Effector CD4-positive, alpha-beta T cell (primary cell): ENCODE measurements around the gene R3HDML.
"Not testable (repeated sequence)": the region's sequence is repeated elsewhere in the genome, so short reads cannot be mapped to it uniquely, and the experiment has no call there.

Experiments
- DNase-seq: peaks from one replicate; pipeline ENCODE4 v3.0.0-alpha.2; 2020

The R3HDML gene

GRCh38 chr20:44328428-44328827, 8.4 kb upstream of the R3HDML start:
- no peak for DNase-seq

DNA sequence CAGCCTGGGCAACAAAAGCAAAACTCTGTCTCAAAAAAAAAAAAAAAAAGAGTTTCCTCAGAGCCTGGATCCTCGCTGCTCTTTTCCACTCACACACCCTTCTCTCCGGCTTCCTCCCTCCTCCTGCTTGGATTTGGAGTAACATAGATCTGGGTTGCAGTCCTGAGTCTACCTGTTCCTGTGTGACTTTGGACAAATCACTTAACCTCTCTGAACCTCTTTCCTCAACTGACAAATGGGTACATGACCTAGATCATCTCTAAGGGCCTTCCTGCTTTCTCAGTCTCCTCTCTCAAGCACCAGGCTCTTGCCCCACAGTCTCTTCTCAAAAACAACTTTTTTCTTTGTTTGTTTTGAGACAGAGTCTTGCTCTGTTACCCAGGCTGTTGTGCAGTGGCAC, 5.6 kb upstream of the R3HDML start:
- DNase-seq: no peak

DNA sequence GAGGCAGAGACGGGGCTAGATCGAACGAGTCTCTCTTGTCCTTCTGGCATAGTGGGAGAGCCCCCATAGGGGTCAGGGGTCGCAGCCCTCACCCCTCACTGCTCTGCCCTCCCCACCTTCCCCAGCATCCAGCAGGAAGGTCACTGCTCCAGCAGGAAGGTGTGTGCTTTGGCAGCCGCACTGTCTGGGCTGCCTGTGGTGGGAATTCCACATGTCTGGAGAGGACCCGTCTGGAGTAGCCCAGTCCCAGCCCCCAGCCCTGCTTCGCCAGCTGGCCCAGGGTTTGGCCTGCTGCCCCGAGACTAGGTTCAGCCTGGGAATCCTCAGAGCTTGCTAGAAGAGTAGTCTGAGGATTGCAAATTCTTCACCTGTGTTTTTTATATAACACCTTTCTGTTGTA, 2.5 kb upstream of the R3HDML start:
- no peak for DNase-seq

DNA sequence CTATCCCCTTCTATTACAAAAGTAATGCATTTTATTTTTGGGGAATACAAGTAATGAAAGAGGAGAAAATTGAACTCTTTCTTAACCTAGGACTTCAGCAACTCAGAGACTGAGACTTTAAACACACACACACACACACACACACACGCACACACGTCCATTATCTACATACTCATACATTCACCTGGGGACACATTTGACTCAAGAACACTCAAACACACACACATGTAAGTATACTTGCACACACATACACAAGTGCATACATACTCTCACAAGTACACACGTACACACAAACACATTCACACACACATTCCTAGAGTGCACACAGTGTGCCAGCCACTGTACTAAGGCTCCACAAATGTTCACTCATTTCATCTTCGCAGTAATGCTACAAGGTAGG, 2.1 kb upstream of the R3HDML start:
- DNase-seq: no peak

GRCh38 chr20:44335675-44336074, 1.2 kb upstream of the R3HDML start:
- no peak for DNase-seq

DNA sequence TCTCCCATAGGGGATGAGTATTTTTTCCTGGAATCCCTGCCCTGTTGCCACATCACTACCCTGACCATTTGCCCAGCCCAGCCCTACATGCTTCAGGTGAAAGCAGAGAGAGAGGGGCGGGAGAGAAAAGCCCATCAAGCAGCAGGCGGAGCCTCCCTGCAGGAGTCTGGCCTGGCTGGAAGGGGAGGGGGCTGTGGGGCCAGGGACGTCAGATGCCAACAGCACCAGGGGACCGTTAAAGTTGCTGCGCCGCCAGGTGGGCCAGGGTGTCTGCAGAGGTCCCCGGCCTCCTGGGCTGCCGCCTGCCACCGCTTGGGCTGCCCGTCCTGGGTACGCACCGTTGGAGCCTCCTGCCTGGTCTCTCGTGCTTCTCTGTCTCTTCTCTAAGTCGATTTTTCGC, 757 bp upstream of the R3HDML start:
- DNase-seq: no peak

- no peak for DNase-seq
These were observed 5.4 kb downstream of the R3HDML start for GRCh38 chr20:44342248-44342647.

DNA sequence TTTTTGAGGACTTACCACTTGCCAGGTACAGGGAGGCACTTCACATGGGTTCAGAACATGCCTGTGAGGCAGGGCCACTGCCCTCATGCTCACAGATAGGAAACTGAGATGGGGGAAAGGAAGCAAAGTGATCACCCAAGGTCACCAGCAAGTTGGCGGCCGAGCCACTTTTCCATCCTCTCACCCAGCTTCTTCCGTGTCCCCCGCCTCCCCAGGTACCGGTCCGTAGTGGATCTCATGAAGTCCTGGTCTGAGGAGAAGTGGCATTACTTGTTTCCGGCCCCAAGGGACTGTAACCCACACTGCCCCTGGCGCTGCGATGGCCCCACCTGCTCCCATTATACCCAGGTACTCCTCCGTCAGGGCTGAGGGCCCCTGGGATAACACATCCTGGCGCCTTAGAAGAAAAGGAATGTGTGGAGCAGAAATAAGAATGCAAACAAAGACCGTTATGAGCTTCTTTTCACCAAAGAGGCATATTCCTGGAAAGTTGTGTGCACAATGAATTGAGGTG, 6.4 kb downstream of the R3HDML start:
- no peak for DNase-seq

DNA sequence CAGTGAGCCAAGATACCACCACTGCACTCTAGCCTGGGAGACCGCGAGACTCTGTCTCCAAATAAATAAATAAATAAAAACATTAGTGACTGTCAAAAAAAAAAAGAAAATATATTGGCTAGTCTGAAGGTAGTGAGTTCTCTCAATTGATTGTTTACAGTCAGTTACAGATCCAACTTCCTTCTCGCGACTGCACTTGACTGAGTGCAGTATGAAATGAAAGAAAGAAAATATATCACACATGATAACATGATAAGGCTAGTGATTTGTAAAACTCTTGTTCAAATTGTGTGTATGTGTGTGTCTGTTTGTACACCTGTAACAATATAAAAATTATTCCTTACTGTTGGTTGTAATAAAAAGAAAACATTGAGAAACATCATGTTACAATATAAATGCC, 7.9 kb downstream of the R3HDML start:
- no peak for DNase-seq

DNA sequence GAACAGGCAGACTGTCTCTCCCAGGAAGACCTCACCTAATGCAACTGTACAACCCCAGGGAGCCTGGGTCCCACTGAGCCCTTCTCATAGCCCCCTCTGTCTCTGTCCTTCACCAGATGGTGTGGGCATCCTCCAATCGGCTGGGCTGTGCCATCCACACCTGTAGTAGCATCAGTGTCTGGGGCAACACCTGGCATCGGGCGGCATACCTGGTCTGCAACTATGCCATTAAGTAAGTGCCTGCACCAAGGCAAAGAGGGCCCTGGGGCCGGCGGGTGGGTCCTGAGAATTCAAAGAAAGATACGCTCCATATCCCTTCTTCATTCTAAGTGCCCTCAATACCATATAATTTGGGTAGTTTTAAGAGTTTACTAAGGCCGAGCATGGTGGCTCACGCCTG, 8.3 kb downstream of the R3HDML start:
- DNase-seq: no peak

GRCh38 chr20:44345941-44346340, 9.1 kb downstream of the R3HDML start:
- DNase-seq: not testable (repeated sequence)

DNA sequence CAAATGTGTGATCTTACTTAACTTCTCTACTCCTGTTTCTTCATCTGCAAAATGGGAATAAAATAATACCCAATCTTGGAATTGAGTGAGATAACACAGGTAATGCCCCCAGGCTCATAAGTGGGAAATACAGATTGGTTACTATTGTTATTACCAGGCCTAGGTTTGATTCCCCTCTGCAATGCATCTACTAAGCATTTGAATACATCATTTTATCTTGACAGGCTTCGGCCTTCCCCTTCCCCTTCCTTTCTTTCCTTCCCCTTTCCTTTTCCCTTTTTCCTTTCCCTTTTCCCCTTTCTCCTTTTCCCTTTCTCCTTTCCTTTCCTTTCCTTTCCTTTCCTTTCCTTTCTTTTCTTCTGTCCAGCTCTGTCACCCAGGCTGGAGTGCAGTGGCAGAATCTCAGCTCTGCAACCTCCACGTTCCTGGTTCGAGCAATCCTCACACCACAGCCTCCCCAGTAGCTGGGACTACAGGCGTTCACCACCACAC, 11.4 kb downstream of the R3HDML start:
- no peak for DNase-seq

DNA sequence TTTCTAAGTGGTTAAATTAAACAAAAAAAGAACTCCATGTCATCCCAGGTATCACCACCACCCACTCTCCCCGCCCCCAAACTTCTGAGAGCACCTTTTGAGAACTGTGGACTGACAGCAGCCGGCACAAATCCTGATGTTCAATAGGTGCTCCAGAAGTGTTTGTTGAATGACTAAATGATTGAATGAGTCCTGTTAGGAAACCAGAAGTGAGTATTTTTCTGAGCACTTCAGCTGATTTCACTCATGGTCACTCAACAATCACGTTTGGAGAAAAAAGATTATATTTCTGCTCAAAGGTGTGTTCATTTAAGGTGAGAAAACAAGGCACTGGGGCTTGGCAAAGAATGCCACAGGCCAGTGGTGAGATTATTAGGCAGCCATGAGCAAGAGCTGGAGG, 12.5 kb downstream of the R3HDML start:
- DNase-seq: no peak

DNA sequence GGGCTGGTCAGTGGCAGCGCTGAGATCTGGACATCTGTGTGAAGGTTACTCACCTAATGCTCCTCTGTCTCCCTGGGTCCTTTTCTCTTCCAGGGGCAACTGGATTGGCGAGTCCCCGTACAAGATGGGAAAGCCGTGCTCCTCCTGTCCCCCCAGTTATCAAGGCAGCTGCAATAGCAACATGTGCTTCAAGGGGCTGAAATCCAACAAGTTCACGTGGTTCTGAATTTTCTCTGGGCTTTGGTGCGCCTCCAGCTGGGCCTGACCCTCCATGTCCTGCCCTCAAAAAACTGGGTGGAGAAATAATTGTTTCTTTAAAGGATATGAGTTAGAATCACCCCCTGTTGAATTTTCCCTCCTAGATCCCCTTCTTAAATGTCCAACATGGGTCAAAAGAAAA, 13.7 kb downstream of the R3HDML start:
- no peak for DNase-seq

- DNase-seq: no peak
These were observed 18.2 kb downstream of the R3HDML start for GRCh38 chr20:44354979-44355497.

DNA sequence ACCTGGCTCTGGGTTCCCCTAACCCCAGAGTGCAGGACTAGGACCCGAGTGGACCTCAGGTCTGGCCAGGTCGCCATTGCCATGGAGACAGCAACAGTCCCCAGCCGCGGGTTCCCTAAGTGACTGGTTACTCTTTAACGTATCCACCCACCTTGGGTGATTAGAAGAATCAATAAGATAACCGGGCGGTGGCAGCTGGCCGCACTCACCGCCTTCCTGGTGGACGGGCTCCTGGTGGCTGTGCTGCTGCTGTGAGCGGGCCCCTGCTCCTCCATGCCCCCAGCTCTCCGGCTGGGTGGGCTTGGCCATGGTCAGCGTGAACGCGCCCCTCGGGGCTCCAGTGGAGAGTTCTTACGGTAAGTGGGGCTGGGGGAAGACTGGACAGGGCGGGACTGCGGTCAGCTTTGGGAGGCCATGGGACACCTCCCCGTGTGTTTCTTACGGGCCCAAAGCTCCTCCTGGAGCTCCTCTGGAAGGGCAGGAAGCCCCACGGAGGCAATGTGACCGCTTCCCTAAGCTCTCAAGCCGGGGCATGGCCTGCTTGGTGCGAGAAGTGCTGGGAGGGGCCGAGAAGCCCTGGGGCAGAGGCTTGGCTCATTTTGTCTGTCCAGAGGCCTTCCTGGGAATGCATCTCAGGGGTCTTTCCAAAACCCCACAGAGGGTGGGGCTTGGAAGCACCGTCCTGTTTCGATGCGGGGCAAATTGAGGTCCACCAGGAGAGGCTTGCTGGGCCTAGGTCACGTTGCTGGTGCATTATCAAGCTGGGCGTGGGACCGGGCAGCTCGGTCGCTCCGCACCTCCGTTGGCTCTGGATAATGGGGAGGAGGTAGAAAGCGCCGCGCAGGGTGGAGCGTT, 18.9 kb downstream of the R3HDML start, which contains the start of gene HNF4A:
Gene HNF4A, plus strand, starts transcription at position 202 of the 855 bp plus-strand sequence. Its CDS starts 106 bp downstream, at position 308.
- no peak for DNase-seq

DNA sequence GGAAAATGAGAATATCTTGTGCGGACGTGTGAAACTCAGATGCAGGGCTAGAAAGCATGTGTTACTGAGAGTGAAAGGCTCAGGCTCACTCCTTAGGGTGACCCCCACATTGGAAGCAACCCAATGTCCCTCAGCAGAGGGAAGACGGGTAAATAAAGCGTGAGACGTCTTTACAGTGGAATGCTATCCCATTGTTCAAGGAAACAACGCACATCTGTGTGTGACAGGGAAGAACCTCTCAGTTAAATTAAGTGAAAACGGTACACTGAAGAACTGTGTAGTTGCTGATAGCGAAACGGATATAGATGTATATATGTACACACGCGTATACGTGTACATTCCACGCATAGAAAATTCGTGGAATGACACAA, 19.5 kb downstream of the R3HDML start:
- DNase-seq: no peak

- DNase-seq: no peak
These were observed 20.2 kb downstream of the R3HDML start for GRCh38 chr20:44357020-44357419.

GRCh38 chr20:44357555-44358125, 20.8 kb downstream of the R3HDML start:
- no peak for DNase-seq

DNA sequence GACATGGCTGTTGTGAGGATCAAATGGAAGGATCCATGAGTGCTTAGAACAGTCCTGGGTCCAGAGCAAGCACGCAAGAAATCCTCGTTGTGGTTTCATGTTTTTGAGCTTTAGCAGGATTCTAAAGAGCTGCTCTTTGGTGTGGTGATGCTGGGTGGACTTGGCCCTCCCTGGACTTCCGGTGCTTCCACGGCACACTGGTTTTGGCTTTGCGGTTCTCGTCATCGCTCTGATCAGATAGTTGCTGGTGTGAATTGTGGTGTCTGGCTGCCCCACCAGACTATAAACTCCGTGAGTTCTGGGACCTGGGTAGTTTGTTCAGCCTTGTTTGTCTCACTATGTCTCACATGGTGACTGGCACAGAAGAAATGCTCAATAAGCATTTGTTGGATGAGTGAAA, 21.9 kb downstream of the R3HDML start:
- no peak for DNase-seq

- DNase-seq: no peak
These were observed 23.4 kb downstream of the R3HDML start for GRCh38 chr20:44360221-44360620.

GRCh38 chr20:44361021-44361420, 24.2 kb downstream of the R3HDML start:
- no peak for DNase-seq

- no peak for DNase-seq
These were observed 25.7 kb downstream of the R3HDML start for GRCh38 chr20:44362466-44362940.

GRCh38 chr20:44364068-44364467, 27.2 kb downstream of the R3HDML start:
- no peak for DNase-seq
